Measurements from ENCODE around the gene SCAF1. TPM values are rescaled to one million over a fixed set of nuclear protein-coding genes. Genes with fewer than 3 reads are reported as not detected.

SCAF1 gene
- total RNA-seq, 1 donor from 2014 or later = 61.0 TPM

- POLR2A ChIA-PET = interaction anchor here (0.5 to 6.5 kb wide), 3 partner anchors 15 to 106 kb away, joined by 3 to 106 read pairs (median 5); partner anchors contain the start of genes NOSIP, PRRG2 and SCAF1
- Mint-ChIP-seq H3K4me3 (peak overlapping the region; percentile 85), H3K27me3 (no peaks in the 10 kb centered on the region), H3K27ac (peak overlapping the region; percentile 87), H3K4me1 (peaks cover 32% of the 10 kb centered on the region), H3K36me3 (ENCODE audit: low read depth) (peaks cover 31% of the 10 kb centered on the region), H3K9me3 (no peaks in the 10 kb centered on the region)
- ATAC-seq (ENCODE audit: low read depth) = no peak
- no peak for DNase-seq
- TF ChIP-seq CTCF (IDR thresholded peaks at IDR 0.05) = no peak
- CTCF ChIA-PET = no interaction called here
- intact Hi-C loops (cut with micrococcal nuclease) = loop anchor here (5.0 kb wide), 4 partner anchors 97 to 957 kb away; partner anchors contain the start of genes AKT1S1, DBP, RPS11 and TBC1D17
These were observed 47.6 kb upstream of the SCAF1 start for GRCh38 chr19:49594157-49594992.

- intact Hi-C loops (cut with micrococcal nuclease) = loop anchor here (5.0 kb wide), 4 partner anchors 98 to 958 kb away; partner anchors contain the start of genes AKT1S1, DBP, RPS11 and TBC1D17
- Mint-ChIP-seq H3K36me3 (ENCODE audit: low read depth) (peaks cover 38% of the 10 kb centered on the region), H3K27ac (no peak overlapping the region), H3K4me1 (peaks cover 32% of the 10 kb centered on the region), H3K27me3 (no peaks in the 10 kb centered on the region), H3K4me3 (no peak overlapping the region), H3K9me3 (no peaks in the 10 kb centered on the region)
- ATAC-seq (ENCODE audit: low read depth) = no peak
- no peak for TF ChIP-seq CTCF (IDR thresholded peaks at IDR 0.05)
- DNase-seq = no peak
- ChIA-PET CTCF (no interaction called here), POLR2A (interaction anchor here (0.5 to 1.5 kb wide), 6 partner anchors 45 to 664 kb away, joined by 3 to 5 read pairs (median 3); partner anchors contain the start of gene RRAS)
These were observed 46.8 kb upstream of the SCAF1 start for GRCh38 chr19:49594993-49595818.

- DNase-seq (no peak), ATAC-seq (ENCODE audit: low read depth) (no peak)
- CTCF ChIA-PET = no interaction called here
- Mint-ChIP-seq H3K36me3 (ENCODE audit: low read depth) (peaks cover 40% of the 10 kb centered on the region), H3K4me1 (peaks cover 32% of the 10 kb centered on the region), H3K9me3 (no peaks in the 10 kb centered on the region), H3K27me3 (no peaks in the 10 kb centered on the region), H3K27ac (no peak overlapping the region), H3K4me3 (no peak overlapping the region)
- intact Hi-C loops (cut with micrococcal nuclease) = no loop called here
- TF ChIP-seq CTCF (IDR thresholded peaks at IDR 0.05) = no peak
- POLR2A ChIA-PET = interaction anchor here (0.5 to 1.5 kb wide), 4 partner anchors 45 to 665 kb away, joined by 3 to 5 read pairs (median 4); partner anchors contain the start of gene RRAS
These were observed 46.1 kb upstream of the SCAF1 start for GRCh38 chr19:49595819-49596404.

- ATAC-seq (ENCODE audit: low read depth) = no peak
- H3K9me3 Mint-ChIP-seq = no peaks in the 10 kb centered on the region
- H3K4me3 Mint-ChIP-seq = no peak overlapping the region
- peaks cover 45% of the 10 kb centered on the region for H3K36me3 Mint-ChIP-seq (ENCODE audit: low read depth)
- no peak overlapping the region for H3K27ac Mint-ChIP-seq
- H3K27me3 Mint-ChIP-seq = no peaks in the 10 kb centered on the region
- no peak for DNase-seq
- TF ChIP-seq CTCF (IDR thresholded peaks at IDR 0.05) = no peak
- intact Hi-C loops (cut with micrococcal nuclease) = no loop called here
- ChIA-PET POLR2A (interaction anchor here (1.3 to 1.5 kb wide), 2 partner anchors 44 to 82 kb away, joined by 4 to 5 read pairs; partner anchors contain the start of gene RRAS), CTCF (no interaction called here)
- H3K4me1 Mint-ChIP-seq = peaks cover 32% of the 10 kb centered on the region
These were observed 45.6 kb upstream of the SCAF1 start for GRCh38 chr19:49596407-49596806.

Measured in activated B cell treated with CpG ODN at 0.5 μM for 24 hours (primary cell).